DOHH2 (cell line): ENCODE data around the gene PTGFRN.

Experiments
- EZH2phosphoT487 ChIP-seq: fragments of 200-600 bp; sonication (generic); IDR thresholded peaks from 2 replicates; pipeline ENCODE4 v1.6.1; 2017; ENCODE audit warnings: borderline replicate concordance, mild to moderate bottlenecking, antibody characterized with exemption, low read length, moderate library complexity, mixed read lengths
- TF ChIP-seq, protein P1 (sequence below): fragments of 200-600 bp; sonication (generic); IDR thresholded peaks from one replicate; pipeline ENCODE4 v1.5.1; 2014; ENCODE audit warnings: antibody characterized with exemption, mild to moderate bottlenecking, low read depth, low read length; ENCODE audit not compliant: poor library complexity, severe bottlenecking

- no peak for TF ChIP-seq EZH2phosphoT487
- TF ChIP-seq, protein P1, sequence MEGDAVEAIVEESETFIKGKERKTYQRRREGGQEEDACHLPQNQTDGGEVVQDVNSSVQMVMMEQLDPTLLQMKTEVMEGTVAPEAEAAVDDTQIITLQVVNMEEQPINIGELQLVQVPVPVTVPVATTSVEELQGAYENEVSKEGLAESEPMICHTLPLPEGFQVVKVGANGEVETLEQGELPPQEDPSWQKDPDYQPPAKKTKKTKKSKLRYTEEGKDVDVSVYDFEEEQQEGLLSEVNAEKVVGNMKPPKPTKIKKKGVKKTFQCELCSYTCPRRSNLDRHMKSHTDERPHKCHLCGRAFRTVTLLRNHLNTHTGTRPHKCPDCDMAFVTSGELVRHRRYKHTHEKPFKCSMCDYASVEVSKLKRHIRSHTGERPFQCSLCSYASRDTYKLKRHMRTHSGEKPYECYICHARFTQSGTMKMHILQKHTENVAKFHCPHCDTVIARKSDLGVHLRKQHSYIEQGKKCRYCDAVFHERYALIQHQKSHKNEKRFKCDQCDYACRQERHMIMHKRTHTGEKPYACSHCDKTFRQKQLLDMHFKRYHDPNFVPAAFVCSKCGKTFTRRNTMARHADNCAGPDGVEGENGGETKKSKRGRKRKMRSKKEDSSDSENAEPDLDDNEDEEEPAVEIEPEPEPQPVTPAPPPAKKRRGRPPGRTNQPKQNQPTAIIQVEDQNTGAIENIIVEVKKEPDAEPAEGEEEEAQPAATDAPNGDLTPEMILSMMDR, result no peak
Measured at GRCh38 chr1:116957646-116958045, 47.9 kb downstream of the PTGFRN start.
